Kidney (tissue), 14 donors: ENCODE results near the gene KCNK7. TPM values are rescaled to one million over a fixed set of nuclear protein-coding genes. Genes with fewer than 3 reads are reported as not detected.
A peak's percentile ranks its signal among the peaks of the same experiment; 100 is the strongest.

Experiments used
- DNase-seq, 5 donors: peaks; one replicate each; pipeline ENCODE4 v3.0.0-alpha.2; 2013 to 2020
- FAIRE-seq: peaks from 2 replicates; lab custom pipeline; 2012; peaks lifted over from hg19 to GRCh38; lab: Jason Lieb, UNC
- H3K27ac ChIP-seq, 2 donors: one replicate each; pipeline ENCODE4 v1.7.0; 2013; ENCODE audit warnings: low read depth in 2 of 2, low read length in 2 of 2, inconsistent platforms in 1 of 2
- H3K27me3 ChIP-seq: one replicate; pipeline ENCODE4 v1.7.1; 2013; ENCODE audit warnings: low read length, inconsistent platforms; ENCODE audit not compliant: control insufficient read depth, insufficient read depth
- H3K36me3 ChIP-seq, 3 donors: one replicate each; pipeline versions ENCODE4 v1.7.0 to v1.7.1; 2013; ENCODE audit warnings: low read length in 3 of 3, control low read depth in 1 of 3, inconsistent platforms in 1 of 3; ENCODE audit not compliant: insufficient read depth in 3 of 3, control insufficient read depth in 2 of 3
- H3K4me1 ChIP-seq, 3 donors: one replicate each; pipeline versions ENCODE4 v1.7.0 to v1.7.1; 2013; ENCODE audit warnings: low read length in 3 of 3, inconsistent platforms in 1 of 3, low read depth in 1 of 3; ENCODE audit not compliant: control insufficient read depth in 2 of 3, insufficient read depth in 2 of 3
- H3K4me3 ChIP-seq, 3 donors: one replicate each; pipeline versions ENCODE4 v1.7.0 to v1.8.1; 2013; ENCODE audit warnings: low read length in 3 of 3, control low read depth in 1 of 3, inconsistent platforms in 1 of 3
- H3K9ac ChIP-seq, 3 donors: one replicate each; pipeline versions ENCODE4 v1.7.0 to v1.7.1; 2013; ENCODE audit warnings: low read length in 3 of 3, control low read depth in 1 of 3, inconsistent platforms in 1 of 3
- H3K9me3 ChIP-seq, 3 donors: one replicate each; pipeline versions ENCODE4 v1.7.0 to v1.7.1; 2013; ENCODE audit warnings: low read length in 3 of 3, control low read depth in 1 of 3, inconsistent platforms in 1 of 3; ENCODE audit not compliant: control insufficient read depth in 2 of 3, insufficient read depth in 1 of 3
- intact Hi-C: fragments of 100-400 bp; cut with DNase I; formaldehyde crosslinking; loops from one replicate; pipeline ENCODE4 v1.11.1; 2022
- polyA plus RNA-seq: library from polyadenylated mRNA; stranded (reverse); fragments of 350-450 nt; fragmentation: Illumina TruSeq; extraction: RNeasy Lipid Tissue Mini Kit (QIAGEN cat#74804); gene quantifications from one replicate; pipeline ENCODE4 v1.2.3, GENCODE V29; 2014; ENCODE audit warnings: low read depth, low replicate concordance; ENCODE audit not compliant: insufficient read depth
- total RNA-seq: library from RNA; stranded (reverse); fragmentation: NEBNext Ultra II Directional; extraction: Animal tissue kit (Norgen Biotek cat#: 25700); gene quantifications from one replicate; pipeline ENCODE4 v1.2.1, GENCODE V29; 2021
- TF ChIP-seq, protein P1 (sequence below): IDR thresholded peaks from 3 replicates; pipeline ENCODE4 v1.5.1; 2012; ENCODE audit warnings: mild to moderate bottlenecking, moderate library complexity, borderline replicate concordance; ENCODE audit not compliant: insufficient read depth; ENCODE audit errors: extremely low read depth
- donor health status: control.
- donor health status: control.
- donor health status: control.
- donor health status: control.
- donor health status: control.
- donor health status: DM: yes; HTN: yes; CAD: no.
- donor health status: Normal renal cell carcinoma (clear cell type).

The KCNK7 gene
- total and polyA plus RNA-seq, 2 donors from 2014 or later: 0.25 TPM; not detected in 1

DNA sequence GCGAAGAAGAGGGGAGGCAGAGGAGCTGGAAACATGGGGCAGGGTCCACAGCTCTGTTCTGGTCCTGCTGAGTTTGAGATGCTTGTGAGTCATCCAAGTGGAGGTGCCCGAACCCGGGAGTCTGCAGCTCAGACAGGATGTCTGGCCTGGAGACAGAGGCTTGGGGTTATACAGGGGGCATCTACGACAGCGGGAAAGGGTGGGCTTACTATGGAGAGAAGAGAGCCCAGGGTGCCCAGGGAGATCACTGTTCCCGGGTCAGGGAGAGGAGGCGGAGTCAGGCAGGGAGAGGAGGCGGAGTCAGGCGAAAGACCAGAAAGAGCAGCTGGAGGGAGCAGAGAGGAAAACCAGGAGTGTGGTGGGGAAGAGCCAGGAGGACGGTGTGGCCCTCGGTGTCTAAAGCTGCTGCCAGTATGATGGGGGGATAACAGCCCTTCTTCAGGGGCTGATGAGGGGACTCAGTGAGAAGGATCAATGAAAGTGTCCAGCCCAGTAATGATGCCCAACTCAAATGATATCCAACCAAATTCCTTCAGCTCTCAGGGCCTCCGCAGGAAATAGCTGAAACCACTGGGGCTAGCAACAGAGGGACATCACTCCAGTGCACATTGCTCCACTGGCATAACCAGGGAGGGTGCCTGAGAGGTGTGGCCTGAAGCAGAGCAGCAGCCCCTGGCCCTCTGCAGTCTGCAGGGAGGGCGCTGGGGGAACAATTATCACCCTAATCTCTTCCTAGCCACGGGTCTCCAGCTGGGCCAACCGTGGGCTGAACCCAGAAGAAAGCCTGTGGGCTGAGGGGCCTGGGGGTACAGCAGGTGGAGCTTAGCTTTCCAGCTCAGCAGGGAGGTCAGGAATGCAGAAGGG lies 34.8 kb downstream of the KCNK7 start:
- H3K4me1 ChIP-seq: peaks cover 0 to 30% (median 14%) of the 10 kb centered on the region in 3 donors
- peak overlapping the region; percentile 41 to 45 for H3K27ac ChIP-seq
- DNase-seq (peak; percentile 57 to 84 (median 78)), FAIRE-seq (no peak)
- no peak overlapping the region for H3K9ac ChIP-seq
- H3K36me3 ChIP-seq: no peaks in the 10 kb centered on the region
- H3K27me3 ChIP-seq: no peaks in the 10 kb centered on the region
- H3K9me3 ChIP-seq: no peaks in the 10 kb centered on the region
- no peak overlapping the region for H3K4me3 ChIP-seq
- TF ChIP-seq, protein P1, sequence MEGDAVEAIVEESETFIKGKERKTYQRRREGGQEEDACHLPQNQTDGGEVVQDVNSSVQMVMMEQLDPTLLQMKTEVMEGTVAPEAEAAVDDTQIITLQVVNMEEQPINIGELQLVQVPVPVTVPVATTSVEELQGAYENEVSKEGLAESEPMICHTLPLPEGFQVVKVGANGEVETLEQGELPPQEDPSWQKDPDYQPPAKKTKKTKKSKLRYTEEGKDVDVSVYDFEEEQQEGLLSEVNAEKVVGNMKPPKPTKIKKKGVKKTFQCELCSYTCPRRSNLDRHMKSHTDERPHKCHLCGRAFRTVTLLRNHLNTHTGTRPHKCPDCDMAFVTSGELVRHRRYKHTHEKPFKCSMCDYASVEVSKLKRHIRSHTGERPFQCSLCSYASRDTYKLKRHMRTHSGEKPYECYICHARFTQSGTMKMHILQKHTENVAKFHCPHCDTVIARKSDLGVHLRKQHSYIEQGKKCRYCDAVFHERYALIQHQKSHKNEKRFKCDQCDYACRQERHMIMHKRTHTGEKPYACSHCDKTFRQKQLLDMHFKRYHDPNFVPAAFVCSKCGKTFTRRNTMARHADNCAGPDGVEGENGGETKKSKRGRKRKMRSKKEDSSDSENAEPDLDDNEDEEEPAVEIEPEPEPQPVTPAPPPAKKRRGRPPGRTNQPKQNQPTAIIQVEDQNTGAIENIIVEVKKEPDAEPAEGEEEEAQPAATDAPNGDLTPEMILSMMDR: no peak
- intact Hi-C loops: no loop called here

DNA sequence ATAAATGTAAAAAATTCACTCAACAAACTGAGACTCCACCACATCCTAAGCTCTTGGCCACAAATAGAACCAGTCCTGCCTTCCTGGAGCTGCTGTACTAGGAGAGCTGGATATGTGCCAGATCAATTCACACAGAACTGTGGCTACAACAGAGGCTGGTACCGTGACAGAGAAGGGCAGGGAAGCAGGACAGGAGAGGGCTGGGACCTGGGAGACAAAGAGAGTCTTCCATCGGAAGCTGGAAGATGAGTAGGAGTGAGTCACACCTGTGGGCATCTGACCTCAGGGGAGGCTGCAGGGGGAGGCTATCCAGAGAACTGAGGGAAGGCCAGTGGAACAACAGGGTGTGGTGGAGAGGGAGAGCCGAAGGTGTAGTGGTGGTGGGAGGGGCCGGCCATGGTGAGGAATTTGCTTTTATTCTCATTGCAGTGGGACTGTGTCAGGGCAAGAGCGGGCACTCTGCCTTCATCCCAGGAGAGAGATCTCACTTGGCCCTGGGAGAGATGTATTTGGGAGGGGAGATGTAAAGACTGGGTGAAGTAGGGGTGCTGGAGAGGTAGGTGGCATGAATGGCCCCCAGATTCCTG lies 35.6 kb downstream of the KCNK7 start:
- Histone ChIP-seq H3K27ac (peak overlapping the region; percentile 41 to 45), H3K9ac (no peak overlapping the region), H3K27me3 (no peaks in the 10 kb centered on the region), H3K4me1 (peaks cover 0 to 36% (median 14%) of the 10 kb centered on the region in 3 donors), H3K4me3 (no peak overlapping the region), H3K9me3 (no peaks in the 10 kb centered on the region), H3K36me3 (no peaks in the 10 kb centered on the region)
- TF ChIP-seq, protein P1: no peak
- FAIRE-seq: no peak
- DNase-seq: peak in 2 of 5 donors; percentile 58 to 64
- intact Hi-C loops: no loop called here

DNA sequence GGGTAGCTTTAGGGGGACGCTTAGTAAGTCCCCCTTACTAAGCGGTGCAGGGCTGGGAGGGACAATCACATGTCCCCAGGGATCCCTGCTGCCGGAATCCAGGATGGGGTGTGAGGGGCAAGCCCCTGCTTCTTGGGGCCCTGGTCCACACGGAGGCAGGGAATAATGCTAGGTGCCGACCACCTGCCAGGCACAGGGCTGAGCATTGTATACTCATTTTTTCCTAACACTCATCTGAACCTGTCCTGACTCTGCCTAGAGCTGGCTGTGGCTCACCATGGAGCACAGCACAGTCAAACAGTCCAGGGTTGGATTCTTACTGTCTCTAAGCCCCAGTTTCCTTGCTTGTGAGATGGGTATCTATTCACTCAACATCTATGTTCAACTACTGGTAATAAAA lies 36.1 kb downstream of the KCNK7 start:
- no peak overlapping the region for H3K4me3 ChIP-seq
- intact Hi-C loops: no loop called here
- no peaks in the 10 kb centered on the region for H3K9me3 ChIP-seq
- no peak overlapping the region for H3K9ac ChIP-seq
- H3K4me1 ChIP-seq: peaks cover 0 to 40% (median 14%) of the 10 kb centered on the region in 3 donors
- TF ChIP-seq, protein P1: no peak
- H3K27ac ChIP-seq: peak overlapping the region; percentile 90 to 93
- no peaks in the 10 kb centered on the region for H3K27me3 ChIP-seq
- H3K36me3 ChIP-seq: no peaks in the 10 kb centered on the region
- DNase-seq (no peak), FAIRE-seq (no peak)
